ENCODE results near the gene VPS35L. TPM values are rescaled to one million over a fixed set of nuclear protein-coding genes. Genes with fewer than 3 reads are reported as not detected.

The VPS35L gene
- total RNA-seq, 1 donor from 2014 or later = 79.0 TPM

GRCh38 chr16:19549673-19550072 is 5.8 kb upstream of the VPS35L start:
- no peaks in the 10 kb centered on the region for H3K9me3 Mint-ChIP-seq (ENCODE audit: unreplicated experiment)
- H3K27me3 Mint-ChIP-seq (ENCODE audit: unreplicated experiment) = no peaks in the 10 kb centered on the region
- TF ChIP-seq CTCF (IDR thresholded peaks at IDR 0.05) = no peak
- DNase-seq (ENCODE audit: extremely low spot score, unreplicated experiment) = no peak
- peaks cover 11% of the 10 kb centered on the region for H3K36me3 Mint-ChIP-seq (ENCODE audit: unreplicated experiment)
- no peak overlapping the region for H3K27ac Mint-ChIP-seq (ENCODE audit: unreplicated experiment)
- H3K4me3 Mint-ChIP-seq (ENCODE audit: unreplicated experiment) = no peak overlapping the region
- peaks cover 2% of the 10 kb centered on the region for H3K4me1 Mint-ChIP-seq (ENCODE audit: unreplicated experiment)

GRCh38 chr16:19555938-19556771 is 652 bp downstream of the VPS35L start:
- Mint-ChIP-seq H3K27me3 (ENCODE audit: unreplicated experiment) (no peaks in the 10 kb centered on the region), H3K4me1 (ENCODE audit: unreplicated experiment) (peaks cover 21% of the 10 kb centered on the region), H3K4me3 (ENCODE audit: unreplicated experiment) (peak overlapping the region; percentile 90), H3K27ac (ENCODE audit: unreplicated experiment) (peak overlapping the region; percentile 97), H3K9me3 (ENCODE audit: unreplicated experiment) (no peaks in the 10 kb centered on the region), H3K36me3 (ENCODE audit: unreplicated experiment) (peaks cover 3% of the 10 kb centered on the region)
- no peak for DNase-seq (ENCODE audit: extremely low spot score, unreplicated experiment)
- peak; percentile 37 for TF ChIP-seq CTCF (IDR thresholded peaks at IDR 0.05)

- H3K27ac Mint-ChIP-seq (ENCODE audit: unreplicated experiment) = no peak overlapping the region
- TF ChIP-seq CTCF (IDR thresholded peaks at IDR 0.05) = peak; percentile 74
- no peaks in the 10 kb centered on the region for H3K27me3 Mint-ChIP-seq (ENCODE audit: unreplicated experiment)
- no peak overlapping the region for H3K4me3 Mint-ChIP-seq (ENCODE audit: unreplicated experiment)
- peaks cover 6% of the 10 kb centered on the region for H3K9me3 Mint-ChIP-seq (ENCODE audit: unreplicated experiment)
- DNase-seq (ENCODE audit: extremely low spot score, unreplicated experiment) = no peak
- H3K4me1 Mint-ChIP-seq (ENCODE audit: unreplicated experiment) = peaks cover 20% of the 10 kb centered on the region
- H3K36me3 Mint-ChIP-seq (ENCODE audit: unreplicated experiment) = peaks cover 9% of the 10 kb centered on the region
Measured at GRCh38 chr16:19559242-19559910, 3.9 kb downstream of the VPS35L start.

- H3K4me1 Mint-ChIP-seq (ENCODE audit: unreplicated experiment) = peaks cover 15% of the 10 kb centered on the region
- no peak for DNase-seq (ENCODE audit: extremely low spot score, unreplicated experiment)
- TF ChIP-seq CTCF (IDR thresholded peaks at IDR 0.05) = no peak
- peaks cover 12% of the 10 kb centered on the region for H3K36me3 Mint-ChIP-seq (ENCODE audit: unreplicated experiment)
- H3K27me3 Mint-ChIP-seq (ENCODE audit: unreplicated experiment) = no peaks in the 10 kb centered on the region
- H3K9me3 Mint-ChIP-seq (ENCODE audit: unreplicated experiment) = peaks cover 6% of the 10 kb centered on the region
- no peak overlapping the region for H3K4me3 Mint-ChIP-seq (ENCODE audit: unreplicated experiment)
- H3K27ac Mint-ChIP-seq (ENCODE audit: unreplicated experiment) = no peak overlapping the region
Measured at GRCh38 chr16:19560078-19560477, 4.6 kb downstream of the VPS35L start.

- H3K4me1 Mint-ChIP-seq (ENCODE audit: unreplicated experiment) = peaks cover 1% of the 10 kb centered on the region
- DNase-seq (ENCODE audit: extremely low spot score, unreplicated experiment) = no peak
- TF ChIP-seq CTCF (IDR thresholded peaks at IDR 0.05) = no peak
- peaks cover 6% of the 10 kb centered on the region for H3K9me3 Mint-ChIP-seq (ENCODE audit: unreplicated experiment)
- H3K27me3 Mint-ChIP-seq (ENCODE audit: unreplicated experiment) = no peaks in the 10 kb centered on the region
- H3K27ac Mint-ChIP-seq (ENCODE audit: unreplicated experiment) = no peak overlapping the region
- no peak overlapping the region for H3K4me3 Mint-ChIP-seq (ENCODE audit: unreplicated experiment)
- peaks cover 28% of the 10 kb centered on the region for H3K36me3 Mint-ChIP-seq (ENCODE audit: unreplicated experiment)
Measured at GRCh38 chr16:19563377-19563776, 7.9 kb downstream of the VPS35L start.

All from osteocyte (in vitro differentiated cells).